NCI-H2227 (cell line): ENCODE measurements around the gene SIX5.
"Not testable (repeated sequence)": the region's sequence is repeated elsewhere in the genome, so short reads cannot be mapped to it uniquely, and the experiment has no call there.

Experiments
- DNase-seq: peaks from one replicate; lab custom pipeline; 2025; ENCODE audit not compliant: unreplicated experiment; lab: John Stamatoyannopoulos, UW

SIX5 gene

DNA sequence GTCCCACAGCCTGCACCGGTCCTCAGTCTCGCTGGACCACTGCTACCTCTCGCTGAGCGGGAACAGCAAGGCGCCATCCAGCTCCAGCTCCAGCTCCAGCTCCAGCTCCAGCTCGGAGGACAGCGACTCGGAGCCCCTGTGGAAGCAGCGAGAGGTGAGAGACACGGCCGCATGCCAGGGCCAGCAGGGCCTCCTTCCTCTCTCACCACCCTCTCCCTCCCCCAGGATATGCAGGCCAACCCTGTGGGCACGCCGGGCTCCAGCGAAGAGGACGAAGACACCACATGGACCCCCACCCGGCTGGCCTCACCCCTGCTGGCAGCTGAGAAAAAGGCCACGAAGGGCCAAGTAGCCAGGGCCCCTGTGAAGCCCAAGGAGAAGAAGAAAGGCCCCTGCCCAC lies 7.3 kb downstream of the SIX5 start:
- DNase-seq = no peak

DNA sequence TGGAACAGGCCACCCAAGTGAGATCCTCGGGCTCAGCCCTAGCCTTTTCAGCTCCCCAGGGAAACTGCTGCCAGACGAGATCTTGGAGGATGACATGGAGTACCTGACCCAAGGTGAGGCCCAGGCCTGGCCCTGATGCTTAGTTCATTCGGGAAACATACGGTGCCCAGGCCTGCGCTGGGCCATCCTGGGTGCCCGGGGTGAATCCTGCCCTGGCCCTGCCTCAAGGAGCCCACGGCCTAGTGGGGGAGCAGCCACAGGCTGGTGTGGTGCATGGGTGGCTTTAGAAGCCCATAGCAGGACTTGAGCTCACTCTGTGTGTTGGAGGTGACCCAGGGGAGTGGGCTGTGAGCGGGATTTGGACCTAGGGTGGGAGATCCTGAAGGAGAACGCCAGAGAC lies 10.1 kb downstream of the SIX5 start:
- no peak for DNase-seq

DNA sequence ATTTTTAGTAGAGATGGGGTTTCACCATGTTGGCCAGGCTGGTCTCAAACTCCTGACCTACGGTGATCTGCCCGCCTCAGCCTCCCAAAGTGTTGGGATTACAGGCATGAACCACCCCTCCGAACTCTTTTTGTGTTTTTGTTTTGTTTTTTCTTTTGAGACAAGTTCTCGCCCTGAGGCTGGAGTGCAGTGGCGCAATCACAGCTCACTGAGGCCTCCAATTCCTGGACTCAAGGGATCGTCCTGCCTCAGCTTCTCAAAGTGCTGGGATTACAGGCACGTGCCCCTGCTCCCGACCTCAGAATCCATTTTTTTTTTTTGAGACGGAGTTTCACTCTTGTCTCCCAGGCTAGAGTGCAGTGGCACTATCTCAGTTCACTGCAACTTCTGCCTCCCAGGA lies 11.4 kb downstream of the SIX5 start:
- DNase-seq = no peak

DNA sequence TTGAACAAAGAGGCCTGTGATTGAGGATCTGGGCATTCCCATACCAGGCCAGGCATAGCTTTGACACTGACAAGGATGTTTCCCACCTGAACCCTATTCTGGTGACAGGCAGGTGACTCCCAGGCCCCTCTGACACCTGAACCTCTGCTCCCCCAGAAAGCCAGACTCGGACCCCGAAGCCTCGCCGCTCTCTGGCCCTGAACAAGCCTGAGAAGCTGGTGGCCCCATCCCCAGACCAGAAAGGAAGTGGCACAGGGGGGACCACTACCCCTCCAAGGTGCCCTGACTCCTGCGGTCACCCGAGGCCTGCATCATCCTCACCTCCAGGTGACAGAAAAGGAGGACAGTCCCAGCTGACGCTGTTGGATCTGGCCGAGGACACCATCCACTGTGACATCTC lies 14.7 kb downstream of the SIX5 start:
- no peak for DNase-seq

DNA sequence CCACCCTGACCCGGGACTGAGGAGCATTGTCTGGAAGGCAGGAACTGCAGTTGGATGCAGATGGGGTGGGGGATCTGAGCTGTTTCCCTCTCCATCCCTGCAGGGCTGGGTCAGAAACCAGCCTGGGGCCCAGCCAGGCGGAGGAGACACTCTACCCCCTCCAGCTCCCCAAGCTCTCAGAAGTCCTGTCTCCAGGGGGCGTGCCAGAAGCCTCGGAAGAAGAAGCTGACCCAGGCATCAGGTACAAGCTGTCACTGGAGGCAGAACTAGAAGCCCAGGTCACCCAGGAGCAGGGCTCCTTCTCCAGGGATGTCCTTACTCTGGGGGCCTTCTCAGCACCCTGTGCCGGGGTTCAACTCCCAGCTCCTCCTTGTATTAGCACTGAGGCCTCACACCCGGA lies 15.5 kb downstream of the SIX5 start:
- DNase-seq = no peak

DNA sequence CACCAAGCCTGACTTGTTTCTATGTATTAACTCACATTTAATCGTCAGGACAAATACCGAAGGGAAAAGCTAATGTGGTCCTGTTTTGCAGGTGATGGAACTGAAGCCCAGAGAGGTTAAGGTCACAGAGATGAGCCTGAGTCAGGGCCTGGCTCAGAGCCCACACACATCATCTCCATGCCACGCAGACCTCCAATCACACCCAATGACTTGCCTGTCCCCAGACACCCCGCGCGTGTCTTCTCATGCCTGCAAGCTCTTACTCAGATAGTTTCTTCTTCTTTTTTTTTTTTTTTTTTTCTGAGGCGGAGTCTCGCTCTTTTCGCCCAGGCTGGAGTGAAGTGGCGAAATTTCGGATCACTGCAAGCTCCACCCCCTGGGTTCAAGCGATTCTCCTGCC lies 16.4 kb downstream of the SIX5 start:
- no peak for DNase-seq

DNA sequence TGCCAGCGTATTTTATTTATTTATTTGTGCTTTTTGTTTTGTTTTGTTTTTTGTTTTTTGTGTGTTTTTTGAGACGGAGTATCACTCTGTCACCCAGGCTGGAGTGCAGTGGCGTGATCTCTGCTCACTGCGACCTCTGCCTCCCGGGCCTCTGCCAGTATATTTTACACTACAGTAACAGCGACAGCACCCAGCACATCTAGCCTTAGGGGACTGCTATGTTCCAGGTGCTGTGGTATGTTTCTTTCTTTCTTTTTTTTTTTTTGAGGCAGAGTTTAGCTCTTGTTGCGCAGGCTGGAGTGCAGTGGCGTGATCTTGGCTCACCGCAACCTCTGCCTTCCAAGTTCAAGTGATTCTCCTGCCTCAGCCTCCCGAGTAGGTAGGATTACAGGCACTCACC lies 17.6 kb downstream of the SIX5 start:
- DNase-seq = not testable (repeated sequence)

DNA sequence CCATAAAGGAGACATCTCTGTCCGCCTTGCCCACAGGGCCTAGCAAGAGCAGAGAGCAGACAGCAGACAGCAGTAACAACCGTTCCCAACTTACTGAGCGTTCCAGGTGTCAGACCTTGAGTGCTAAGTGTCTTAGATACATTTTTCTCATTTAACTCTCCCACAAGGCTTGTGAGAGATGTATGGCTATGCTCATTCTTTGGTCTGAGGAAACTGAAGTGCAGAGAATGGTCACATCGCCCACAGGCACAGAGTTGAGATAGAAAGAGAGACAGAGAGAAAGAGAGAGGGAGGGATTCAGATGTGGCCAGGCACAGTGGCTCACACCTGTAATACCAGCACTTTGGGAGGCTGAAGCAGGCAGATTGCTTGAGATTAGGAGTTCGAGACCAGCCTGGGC lies 21.5 kb downstream of the SIX5 start:
- DNase-seq = no peak

DNA sequence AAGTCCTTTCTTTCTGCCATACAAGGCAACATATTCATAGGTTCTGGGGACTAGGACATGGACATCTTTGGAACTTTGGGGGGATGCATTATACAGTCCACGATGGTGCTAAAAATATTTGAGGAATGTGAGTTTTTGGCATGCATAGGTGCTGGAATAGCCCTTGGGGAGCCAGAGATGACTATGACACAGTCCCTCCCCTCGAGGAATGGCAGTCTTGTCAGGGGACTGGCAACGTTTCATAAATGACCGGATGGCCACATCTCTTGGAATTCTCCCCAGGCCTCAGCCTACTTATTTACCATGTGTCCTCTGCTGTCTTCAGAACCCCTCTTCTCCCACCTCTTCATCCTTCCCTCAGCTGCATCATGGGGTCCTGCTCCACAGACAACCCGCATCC lies 22.2 kb downstream of the SIX5 start:
- no peak for DNase-seq

DNA sequence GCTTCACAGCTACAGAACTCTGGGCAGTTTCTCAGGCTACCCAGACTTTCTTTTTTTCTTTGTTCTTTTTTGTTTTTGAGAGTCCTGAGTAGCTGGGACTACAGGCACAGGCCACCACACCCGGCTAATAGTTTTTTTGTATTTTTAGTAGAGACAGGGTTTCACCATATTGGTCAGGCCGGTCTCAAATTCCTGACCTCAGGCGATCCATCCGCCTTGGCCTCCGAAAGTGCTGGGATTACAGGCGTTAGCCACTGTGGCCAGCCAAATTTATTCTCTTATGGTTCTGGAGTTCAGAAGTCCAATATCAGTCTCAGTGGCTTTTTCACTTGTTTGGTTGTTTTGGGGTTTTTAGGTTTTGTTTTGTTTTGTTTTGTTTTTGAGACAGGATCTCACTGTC lies 23.4 kb downstream of the SIX5 start:
- no peak for DNase-seq

DNA sequence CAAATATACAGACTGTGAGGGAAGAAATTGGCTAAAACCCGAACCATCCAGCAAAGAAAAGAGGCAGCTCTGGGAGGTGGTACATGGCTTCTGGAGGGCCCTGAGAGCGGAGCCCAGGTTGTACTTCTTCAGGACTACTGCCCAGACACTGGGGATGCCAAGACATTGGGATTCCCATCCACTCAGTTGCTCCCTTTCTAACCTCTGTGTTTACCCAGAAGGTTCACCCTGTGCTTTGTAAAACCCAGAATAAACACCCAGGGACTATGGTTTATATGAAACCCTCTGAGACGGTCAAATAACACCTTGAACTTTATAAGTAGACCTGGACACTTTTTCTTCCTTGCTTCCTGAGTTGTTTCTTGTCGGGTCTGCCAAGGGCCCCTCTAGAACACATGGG lies 26.1 kb downstream of the SIX5 start:
- DNase-seq = no peak

DNA sequence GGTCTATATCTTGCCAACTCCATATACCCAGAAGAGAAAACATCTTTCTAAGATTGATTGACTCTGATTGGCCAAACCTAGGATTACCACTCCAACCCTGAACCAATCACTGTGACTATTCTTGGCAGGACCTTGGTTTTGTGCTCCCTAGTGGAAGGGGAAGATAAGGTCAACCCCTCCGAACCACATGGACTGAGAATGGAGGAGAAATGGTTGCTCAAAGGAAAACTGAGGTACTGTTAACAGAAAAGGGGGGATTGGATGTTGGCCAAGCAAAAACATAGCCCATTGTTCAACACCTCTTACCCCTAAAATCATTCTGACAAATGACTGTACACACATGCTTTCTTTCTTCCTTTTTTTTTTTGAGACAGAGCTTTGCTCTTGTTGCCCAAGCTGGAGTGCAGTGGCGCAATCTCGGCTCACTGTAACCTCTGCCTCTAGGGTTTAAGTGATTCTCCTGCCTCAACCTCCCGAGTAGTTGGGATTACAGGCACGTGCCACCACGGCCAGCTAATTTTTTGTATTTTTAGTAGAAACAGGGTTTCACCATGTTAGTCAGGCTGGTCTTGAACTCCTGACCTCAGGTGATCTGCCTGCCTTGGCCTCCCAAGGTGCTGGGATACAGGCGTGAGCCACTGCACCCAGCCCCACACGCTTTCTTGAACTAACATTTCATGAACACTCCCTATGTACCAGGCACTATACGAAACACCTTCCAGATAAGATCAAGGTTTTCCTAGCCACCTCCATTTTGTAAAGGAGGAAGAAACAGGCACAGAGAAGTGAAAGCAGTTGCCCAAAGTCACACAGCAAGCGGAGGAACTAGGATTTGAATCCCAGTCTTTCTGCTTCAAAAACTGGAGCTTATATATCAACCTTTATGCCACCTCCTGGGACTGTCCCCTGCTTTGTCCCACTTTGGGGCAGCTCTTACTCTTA lies 29.3 kb downstream of the SIX5 start:
- no peak for DNase-seq

DNA sequence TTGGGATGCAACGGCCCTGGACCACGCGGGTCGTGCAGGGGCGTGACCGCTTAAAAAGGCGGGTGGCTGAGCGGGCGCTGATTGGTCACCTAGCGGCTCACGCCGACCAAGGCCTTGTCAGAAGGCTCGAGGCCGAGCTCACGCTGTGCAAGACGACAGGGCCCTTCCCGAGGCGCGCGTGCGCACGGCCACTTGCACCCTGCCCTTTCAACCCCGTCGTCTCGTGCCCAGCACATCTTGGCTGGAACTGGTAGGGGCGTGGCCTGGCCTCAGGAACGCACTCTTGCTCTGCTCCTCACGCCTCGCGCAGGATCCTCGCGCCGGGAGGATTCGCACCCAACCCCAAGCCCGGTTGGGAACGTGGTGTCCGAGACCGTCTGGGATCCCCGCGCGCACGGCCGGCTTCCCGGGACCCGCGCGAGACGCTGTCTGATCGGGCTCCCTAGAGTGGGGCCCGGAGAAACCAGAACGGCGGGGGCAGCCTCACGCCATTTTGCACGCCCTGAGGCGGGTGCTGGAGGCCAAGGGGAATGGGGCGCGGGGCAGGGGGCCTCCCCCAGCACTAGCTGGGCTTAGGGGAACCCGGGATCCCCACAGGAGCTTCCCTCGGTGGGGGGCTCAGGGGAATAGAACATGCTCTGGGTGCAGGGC lies 35.8 kb downstream of the SIX5 start, which contains the start of gene MEIOSIN:
Gene MEIOSIN (plus strand): TSS at position 280 of the 651 bp plus-strand sequence. CDS start 1,938 bp downstream, outside the sequence.
- no peak for DNase-seq

DNA sequence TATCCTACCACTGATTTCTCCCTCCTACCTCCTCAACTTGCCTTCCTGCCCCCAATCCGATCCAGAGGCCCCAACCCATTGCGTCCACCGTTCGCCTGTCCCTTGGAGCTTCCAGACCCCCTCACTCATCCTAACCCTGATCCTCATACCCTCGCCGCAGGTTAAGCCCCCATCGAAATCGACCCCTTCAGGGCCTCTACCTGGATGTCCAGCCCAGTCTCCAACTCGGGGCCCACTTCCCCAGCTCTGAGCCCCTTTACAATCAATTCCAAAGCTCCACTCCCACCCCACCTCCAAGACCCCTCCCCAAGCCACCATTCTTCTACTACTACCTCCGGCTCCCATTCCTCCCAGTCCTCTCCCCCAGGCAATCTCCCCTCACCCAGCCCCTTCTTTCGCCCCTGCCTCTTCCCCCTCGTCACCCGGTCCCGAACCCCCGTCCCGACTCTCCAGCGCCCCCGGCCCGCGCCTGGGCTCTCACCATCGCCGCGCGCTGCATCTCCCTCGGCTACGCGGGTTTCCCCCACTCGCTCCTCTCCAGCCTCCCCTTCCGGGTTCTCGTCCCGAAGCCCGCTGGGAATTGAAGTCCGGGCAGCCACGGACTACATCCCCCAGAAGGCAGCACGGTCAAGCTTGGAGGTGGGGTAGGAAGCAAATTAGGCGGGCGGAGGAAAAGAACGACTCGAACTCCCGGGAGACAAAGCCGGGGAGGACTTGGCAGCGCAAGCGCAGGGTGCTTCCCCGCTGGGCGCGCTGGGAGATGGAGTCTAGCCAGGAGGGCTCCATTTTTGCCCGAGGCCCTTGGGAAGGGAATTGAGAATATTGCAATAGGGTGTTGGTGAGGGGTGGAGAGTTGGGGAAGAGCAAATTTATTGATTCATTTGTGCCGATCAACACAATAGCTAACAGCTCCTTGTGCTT lies 38.4 kb downstream of the SIX5 start, which contains the start of gene FBXO46:
Gene FBXO46 (minus strand): TSS at position 529 of the 921 bp plus-strand sequence. CDS start 17,401 bp downstream, outside the sequence.
- peak; percentile 97 for DNase-seq

DNA sequence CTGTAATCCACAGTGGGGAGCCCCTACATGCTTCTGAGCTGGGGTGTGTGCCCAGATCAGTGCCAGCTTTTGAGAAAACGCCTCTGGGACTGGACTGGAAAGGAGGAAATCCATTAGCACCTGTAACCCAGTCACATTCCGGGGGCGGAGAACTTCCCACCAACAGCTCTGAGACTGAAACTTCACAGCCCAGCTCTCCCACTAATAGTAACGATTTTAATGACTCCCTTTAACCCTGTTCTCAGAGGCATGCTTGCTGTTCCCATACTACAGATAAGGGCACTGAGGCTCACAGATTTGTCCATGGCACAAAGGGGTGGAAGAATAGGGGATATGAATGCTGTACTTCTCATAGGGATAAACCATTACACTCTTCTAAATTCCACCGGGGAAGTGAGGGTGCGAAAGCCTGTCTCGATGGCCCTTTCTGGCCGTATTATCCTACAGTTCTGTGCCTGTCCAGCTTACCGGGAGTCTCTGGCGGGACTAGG lies 39.2 kb downstream of the SIX5 start:
- DNase-seq = no peak

DNA sequence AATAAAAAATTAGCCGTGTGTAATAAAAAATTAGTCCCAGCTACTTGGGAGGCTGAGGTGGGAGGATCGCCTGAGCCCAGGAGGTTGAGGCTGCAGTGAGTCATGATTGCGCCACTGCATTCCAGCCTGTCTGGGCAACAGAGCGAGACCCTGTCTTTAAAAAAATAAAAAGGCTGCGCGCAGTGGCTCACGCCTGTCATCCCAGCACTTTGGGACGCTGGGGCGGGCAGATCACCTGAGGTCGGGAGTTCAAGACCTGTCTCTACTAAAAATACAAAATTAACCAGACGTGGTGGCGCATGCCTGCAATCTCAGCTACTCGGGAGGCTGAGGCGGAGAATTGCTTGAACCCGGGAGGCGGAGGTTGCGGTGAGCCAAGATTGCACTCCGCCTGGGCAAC lies 40.4 kb downstream of the SIX5 start:
- DNase-seq = not testable (repeated sequence)

DNA sequence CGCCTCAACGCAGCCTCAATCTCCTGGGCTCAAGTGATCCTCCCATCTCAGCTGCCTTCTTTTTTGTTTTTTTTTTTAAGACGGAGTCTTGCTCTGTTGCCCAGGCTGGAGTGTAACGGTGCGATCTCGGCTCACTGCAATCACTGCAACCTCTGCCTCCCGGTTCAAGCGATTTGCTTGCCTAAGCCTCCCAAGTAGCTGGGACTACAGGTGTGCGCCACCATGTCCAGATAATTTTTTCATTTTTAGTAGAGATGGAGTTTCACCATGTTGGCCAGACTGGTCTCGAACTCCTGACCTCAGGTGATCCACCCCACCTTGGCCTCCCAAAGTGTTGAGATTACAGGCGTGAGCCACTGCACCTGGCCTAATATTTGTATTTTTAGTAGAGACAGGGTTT lies 49.0 kb downstream of the SIX5 start:
- DNase-seq = not testable (repeated sequence)

DNA sequence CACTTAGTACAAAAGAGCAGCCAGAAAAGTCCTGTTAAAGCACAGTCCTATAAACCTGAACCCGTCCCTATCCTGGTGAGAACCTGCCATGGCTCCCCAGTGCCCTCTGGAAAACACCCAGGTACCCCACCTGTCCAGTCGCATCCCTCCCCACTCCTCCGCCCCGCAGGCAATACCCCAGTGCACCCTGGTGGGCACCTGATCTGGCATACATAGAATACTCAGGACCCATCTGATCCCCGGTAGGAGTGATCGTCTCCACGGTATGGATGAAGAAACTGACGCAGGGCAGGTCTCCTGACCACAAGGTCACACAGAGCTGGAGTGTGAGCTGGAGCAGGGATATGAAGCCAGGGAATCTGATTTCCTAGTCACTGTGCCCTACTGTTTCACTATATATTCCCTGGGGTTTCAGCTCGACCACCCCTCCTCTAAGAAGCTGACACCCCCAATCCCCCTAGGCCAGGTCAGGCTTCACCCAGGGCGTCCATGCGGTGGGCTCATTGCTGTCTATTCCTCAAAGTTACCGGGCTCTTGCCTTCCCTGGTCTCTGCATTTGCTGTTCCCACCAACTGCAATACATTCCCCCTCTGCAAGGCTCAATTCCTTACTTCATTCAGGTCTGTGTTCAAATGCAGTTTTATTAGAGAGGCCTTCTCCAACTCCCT lies 50.9 kb downstream of the SIX5 start:
- no peak for DNase-seq

DNA sequence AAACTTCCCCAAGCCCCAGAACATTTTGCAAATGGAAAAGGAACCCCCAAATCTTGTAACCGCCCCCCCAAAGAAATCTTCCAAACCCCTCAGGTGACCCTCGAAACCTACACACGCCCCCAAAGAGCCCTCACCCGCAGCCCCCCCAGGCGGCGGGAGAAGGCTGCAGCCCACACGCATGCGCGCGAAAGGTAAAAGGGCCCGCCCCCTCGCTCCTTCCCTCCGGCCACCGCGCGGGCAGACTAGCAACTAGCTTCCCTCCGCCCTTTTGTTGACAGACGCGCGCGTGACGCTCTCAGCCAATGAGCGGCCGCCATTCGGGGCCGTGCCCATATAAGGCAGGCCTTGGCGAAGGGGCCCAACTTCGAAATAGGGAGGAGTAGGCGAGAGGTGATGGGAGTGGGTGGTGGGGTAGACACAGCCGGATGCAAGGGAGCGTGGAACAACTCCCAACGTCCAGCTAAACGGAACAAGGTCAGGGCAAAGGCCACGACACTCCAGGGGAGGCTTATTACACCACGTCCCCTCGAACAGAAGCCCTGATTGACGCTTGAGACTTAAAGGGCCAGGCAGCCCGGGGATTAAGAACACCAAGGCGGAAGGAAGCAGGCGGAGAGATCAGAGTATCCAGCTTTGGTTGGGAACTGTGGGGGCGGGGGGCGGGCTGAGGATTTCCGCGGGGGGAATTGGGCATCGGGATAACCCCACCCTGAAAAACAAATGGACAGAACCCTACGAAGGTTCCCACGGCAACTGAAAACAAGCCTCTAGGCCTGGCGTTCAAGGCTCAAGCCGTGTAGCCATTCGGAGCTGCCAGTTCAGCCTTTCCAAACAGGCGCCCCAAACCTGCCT lies 51.7 kb downstream of the SIX5 start:
- peak; percentile 97 for DNase-seq
